ENCODE data around the gene IL1RAPL1. TPM values are rescaled to one million over a fixed set of nuclear protein-coding genes. Genes with fewer than 3 reads are reported as not detected.

Gene IL1RAPL1
- total RNA-seq, 1 experiment from 2014 or later: not detected

DNA sequence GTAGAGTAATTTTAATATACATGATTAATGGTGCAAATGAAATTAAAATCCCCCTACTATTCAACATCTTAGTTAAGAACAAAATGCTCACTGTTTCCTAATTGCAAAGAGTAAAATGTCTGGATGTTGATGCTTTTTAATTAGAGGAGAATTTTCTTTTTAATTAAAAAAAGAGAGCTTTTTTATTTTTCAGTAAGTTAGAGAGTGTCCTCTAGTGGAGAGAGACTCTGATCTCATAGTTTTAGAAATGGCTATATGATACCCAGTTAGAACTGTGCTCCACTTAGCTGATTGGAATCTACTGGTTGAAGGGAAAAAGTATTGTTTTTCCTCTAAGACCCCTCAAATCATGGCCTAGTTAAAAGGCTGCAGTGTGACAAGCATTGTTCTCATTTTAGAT lies 1316.1 kb downstream of the IL1RAPL1 start:
- no TSS peak for BruUV-seq (replicated peaks)
- TF ChIP-seq, protein P1, sequence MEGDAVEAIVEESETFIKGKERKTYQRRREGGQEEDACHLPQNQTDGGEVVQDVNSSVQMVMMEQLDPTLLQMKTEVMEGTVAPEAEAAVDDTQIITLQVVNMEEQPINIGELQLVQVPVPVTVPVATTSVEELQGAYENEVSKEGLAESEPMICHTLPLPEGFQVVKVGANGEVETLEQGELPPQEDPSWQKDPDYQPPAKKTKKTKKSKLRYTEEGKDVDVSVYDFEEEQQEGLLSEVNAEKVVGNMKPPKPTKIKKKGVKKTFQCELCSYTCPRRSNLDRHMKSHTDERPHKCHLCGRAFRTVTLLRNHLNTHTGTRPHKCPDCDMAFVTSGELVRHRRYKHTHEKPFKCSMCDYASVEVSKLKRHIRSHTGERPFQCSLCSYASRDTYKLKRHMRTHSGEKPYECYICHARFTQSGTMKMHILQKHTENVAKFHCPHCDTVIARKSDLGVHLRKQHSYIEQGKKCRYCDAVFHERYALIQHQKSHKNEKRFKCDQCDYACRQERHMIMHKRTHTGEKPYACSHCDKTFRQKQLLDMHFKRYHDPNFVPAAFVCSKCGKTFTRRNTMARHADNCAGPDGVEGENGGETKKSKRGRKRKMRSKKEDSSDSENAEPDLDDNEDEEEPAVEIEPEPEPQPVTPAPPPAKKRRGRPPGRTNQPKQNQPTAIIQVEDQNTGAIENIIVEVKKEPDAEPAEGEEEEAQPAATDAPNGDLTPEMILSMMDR (IDR thresholded peaks at IDR 0.05; ENCODE audit: unreplicated experiment): no peak
- Mint-ChIP-seq H3K27ac (ENCODE audit: unreplicated experiment) (no peak overlapping the region), H3K36me3 (ENCODE audit: insufficient read depth, unreplicated experiment) (no peaks in the 10 kb centered on the region), H3K27me3 (ENCODE audit: unreplicated experiment) (no peaks in the 10 kb centered on the region), H3K4me3 (ENCODE audit: low read depth, unreplicated experiment) (no peak overlapping the region), H3K4me1 (ENCODE audit: low read depth, unreplicated experiment) (no peaks in the 10 kb centered on the region), H3K9me3 (ENCODE audit: low read depth, unreplicated experiment) (peaks cover 2% of the 10 kb centered on the region)
- CTCF ChIA-PET: interaction anchor here (0.6 to 1.3 kb wide), 3 partner anchors 157 to 1714 kb away, joined by 3 to 4 read pairs (median 4); no protein-coding TSS in a partner anchor
- no peak for DNase-seq
- intact Hi-C loops (cut with micrococcal nuclease; ENCODE audit: unreplicated experiment): no loop called here

DNA sequence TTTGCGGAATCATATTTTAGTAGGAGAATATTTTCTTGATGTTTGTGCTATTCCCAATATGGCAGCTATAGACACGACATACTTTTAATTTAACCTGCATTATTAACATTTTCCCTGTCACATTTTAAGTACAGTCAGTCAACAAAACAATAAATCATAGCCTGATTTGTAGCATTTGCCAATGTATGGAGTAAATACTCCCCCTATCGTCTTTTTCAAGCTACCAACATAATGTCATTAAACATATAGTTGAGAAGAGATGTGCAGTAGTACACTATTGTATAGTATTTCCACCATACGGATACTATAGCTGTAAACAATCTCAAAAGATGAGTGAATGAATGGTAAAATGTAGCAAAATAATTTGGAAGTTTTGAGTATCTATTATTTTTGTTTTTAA lies 1324.4 kb downstream of the IL1RAPL1 start:
- Mint-ChIP-seq H3K27me3 (ENCODE audit: unreplicated experiment) (no peaks in the 10 kb centered on the region), H3K27ac (ENCODE audit: unreplicated experiment) (no peak overlapping the region), H3K36me3 (ENCODE audit: insufficient read depth, unreplicated experiment) (no peaks in the 10 kb centered on the region), H3K4me3 (ENCODE audit: low read depth, unreplicated experiment) (no peak overlapping the region), H3K4me1 (ENCODE audit: low read depth, unreplicated experiment) (no peaks in the 10 kb centered on the region), H3K9me3 (ENCODE audit: low read depth, unreplicated experiment) (no peaks in the 10 kb centered on the region)
- DNase-seq: no peak
- CTCF ChIA-PET: no interaction called here
- intact Hi-C loops (cut with micrococcal nuclease; ENCODE audit: unreplicated experiment): no loop called here
- TF ChIP-seq, protein P1 (IDR thresholded peaks at IDR 0.05; ENCODE audit: unreplicated experiment): no peak
- no TSS peak for BruUV-seq (replicated peaks)

GRCh38 chrX:29913647-29914046 lies 1326.4 kb downstream of the IL1RAPL1 start:
- intact Hi-C loops (cut with micrococcal nuclease; ENCODE audit: unreplicated experiment): no loop called here
- TF ChIP-seq, protein P1 (IDR thresholded peaks at IDR 0.05; ENCODE audit: unreplicated experiment): no peak
- BruUV-seq (replicated peaks): no TSS peak
- H3K9me3 Mint-ChIP-seq (ENCODE audit: low read depth, unreplicated experiment): no peaks in the 10 kb centered on the region
- no peaks in the 10 kb centered on the region for H3K27me3 Mint-ChIP-seq (ENCODE audit: unreplicated experiment)
- no peak for DNase-seq
- no peaks in the 10 kb centered on the region for H3K36me3 Mint-ChIP-seq (ENCODE audit: insufficient read depth, unreplicated experiment)
- CTCF ChIA-PET: no interaction called here
- no peaks in the 10 kb centered on the region for H3K4me1 Mint-ChIP-seq (ENCODE audit: low read depth, unreplicated experiment)
- no peak overlapping the region for H3K27ac Mint-ChIP-seq (ENCODE audit: unreplicated experiment)
- no peak overlapping the region for H3K4me3 Mint-ChIP-seq (ENCODE audit: low read depth, unreplicated experiment)

- Mint-ChIP-seq H3K27ac (ENCODE audit: unreplicated experiment) (no peak overlapping the region), H3K4me1 (ENCODE audit: low read depth, unreplicated experiment) (no peaks in the 10 kb centered on the region), H3K27me3 (ENCODE audit: unreplicated experiment) (no peaks in the 10 kb centered on the region), H3K9me3 (ENCODE audit: low read depth, unreplicated experiment) (no peaks in the 10 kb centered on the region), H3K4me3 (ENCODE audit: low read depth, unreplicated experiment) (no peak overlapping the region), H3K36me3 (ENCODE audit: insufficient read depth, unreplicated experiment) (no peaks in the 10 kb centered on the region)
- TF ChIP-seq, protein P1 (IDR thresholded peaks at IDR 0.05; ENCODE audit: unreplicated experiment): no peak
- CTCF ChIA-PET: no interaction called here
- DNase-seq: no peak
- no TSS peak for BruUV-seq (replicated peaks)
- intact Hi-C loops (cut with micrococcal nuclease; ENCODE audit: unreplicated experiment): loop anchor here (10.0 kb wide), 1 partner anchor 142 kb away; no protein-coding TSS in a partner anchor
Measured at GRCh38 chrX:29922607-29923006, 1335.4 kb downstream of the IL1RAPL1 start.
